Stimulated activated CD8-positive, alpha-beta memory T cell treated with anti-CD3 and anti-CD28 coated beads, Interleukin-12 subunit alpha, Interleukin-12 subunit beta, amount 100 ng/mL, for 4 hours (primary cell): Measurements from ENCODE around the gene NBDY.
"Not testable (repeated sequence)": the region's sequence is repeated elsewhere in the genome, so short reads cannot be mapped to it uniquely, and the experiment has no call there.

Source experiments
- DNase-seq: peaks from one replicate; pipeline ENCODE4 v3.0.0-alpha.2; 2020; ENCODE audit warnings: low read depth

Gene NBDY

DNA sequence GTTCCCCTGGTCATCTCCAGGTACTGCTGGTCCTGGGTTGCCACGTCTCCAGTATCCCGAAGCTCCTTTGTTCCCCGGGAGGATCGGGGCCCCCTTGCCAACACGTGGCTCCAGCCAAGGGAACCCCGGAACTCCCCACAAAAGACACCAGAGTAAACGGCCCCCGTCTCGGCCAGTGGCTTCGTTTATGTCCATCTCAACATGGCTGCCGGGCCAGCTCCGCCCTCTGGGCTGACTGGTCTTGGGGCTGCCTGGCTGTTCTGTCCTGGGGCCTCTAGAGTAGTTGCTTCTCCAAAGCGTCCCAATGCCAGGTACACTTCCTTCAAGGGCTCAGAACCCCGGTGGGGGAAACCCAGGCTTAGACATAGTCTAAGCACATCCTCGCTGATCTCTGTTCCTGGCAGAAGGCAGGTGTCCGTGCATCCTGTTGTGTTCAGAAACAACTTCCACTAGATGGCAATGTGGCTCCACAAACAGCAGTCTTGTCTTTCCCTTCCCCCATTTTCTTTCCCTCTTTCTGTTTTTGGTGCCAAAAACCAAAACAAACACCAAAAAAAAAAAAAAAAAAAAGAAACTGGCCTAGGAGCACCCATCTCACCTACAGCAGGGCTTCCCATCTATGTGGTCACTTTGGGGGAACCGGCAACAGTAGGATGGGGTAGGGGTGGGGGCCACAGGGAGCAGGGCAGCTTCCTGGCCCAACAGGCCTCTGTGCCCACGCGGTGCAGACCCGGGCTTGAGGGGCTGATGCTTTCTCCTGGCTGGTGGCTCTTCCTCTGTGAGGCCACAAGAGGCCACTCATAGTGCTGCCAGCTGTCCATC lies 35.3 kb downstream of the NBDY start:
- peak; percentile 50 for DNase-seq

- no peak for DNase-seq
Measured at GRCh38 chrX:56764975-56765791, 36.1 kb downstream of the NBDY start.

GRCh38 chrX:56765811-56766553 lies 36.9 kb downstream of the NBDY start:
- DNase-seq = no peak

DNA sequence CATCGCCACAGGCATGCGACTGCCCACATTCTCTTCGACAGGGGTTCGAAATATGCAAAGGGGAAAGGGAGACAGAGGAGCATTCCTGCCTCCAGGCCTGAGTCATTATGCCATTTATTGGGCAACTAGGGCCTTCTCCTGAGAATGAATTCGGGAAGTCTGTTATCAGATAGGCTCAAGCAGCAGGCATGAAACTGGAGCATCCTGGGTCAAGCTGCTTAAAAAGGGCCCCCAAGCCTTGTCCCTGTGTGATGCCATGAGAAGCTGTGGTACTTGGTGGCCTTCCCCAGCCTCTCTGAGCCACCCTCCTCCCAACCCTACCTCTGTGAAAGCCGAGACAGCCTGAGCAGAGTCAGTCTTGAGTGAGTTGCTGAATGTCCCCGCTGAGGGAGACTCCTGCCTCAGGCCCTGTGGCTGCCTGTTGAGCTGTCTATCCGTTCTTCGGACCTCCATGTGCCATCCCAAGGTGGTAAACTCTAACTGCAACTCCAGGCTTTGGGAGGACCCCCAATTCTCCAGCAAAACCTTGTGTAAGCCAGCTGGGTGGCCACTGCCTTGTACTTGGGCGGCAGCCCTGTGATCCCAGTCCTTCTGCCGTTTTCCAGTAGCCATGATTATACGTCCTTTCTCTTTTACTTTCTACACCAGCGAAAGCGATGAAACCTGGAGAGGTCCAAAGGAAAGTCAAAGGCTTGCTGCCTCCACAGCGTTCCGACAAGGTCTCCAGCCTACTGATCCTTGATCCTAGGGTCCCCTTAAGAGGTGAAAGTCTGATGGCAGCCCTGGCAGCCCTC lies 37.7 kb downstream of the NBDY start:
- no peak for DNase-seq

GRCh38 chrX:56767348-56768119 lies 38.5 kb downstream of the NBDY start:
- DNase-seq = peak; percentile 18

- DNase-seq = not testable (repeated sequence)
Measured at GRCh38 chrX:56768120-56768660, 39.1 kb downstream of the NBDY start.

DNA sequence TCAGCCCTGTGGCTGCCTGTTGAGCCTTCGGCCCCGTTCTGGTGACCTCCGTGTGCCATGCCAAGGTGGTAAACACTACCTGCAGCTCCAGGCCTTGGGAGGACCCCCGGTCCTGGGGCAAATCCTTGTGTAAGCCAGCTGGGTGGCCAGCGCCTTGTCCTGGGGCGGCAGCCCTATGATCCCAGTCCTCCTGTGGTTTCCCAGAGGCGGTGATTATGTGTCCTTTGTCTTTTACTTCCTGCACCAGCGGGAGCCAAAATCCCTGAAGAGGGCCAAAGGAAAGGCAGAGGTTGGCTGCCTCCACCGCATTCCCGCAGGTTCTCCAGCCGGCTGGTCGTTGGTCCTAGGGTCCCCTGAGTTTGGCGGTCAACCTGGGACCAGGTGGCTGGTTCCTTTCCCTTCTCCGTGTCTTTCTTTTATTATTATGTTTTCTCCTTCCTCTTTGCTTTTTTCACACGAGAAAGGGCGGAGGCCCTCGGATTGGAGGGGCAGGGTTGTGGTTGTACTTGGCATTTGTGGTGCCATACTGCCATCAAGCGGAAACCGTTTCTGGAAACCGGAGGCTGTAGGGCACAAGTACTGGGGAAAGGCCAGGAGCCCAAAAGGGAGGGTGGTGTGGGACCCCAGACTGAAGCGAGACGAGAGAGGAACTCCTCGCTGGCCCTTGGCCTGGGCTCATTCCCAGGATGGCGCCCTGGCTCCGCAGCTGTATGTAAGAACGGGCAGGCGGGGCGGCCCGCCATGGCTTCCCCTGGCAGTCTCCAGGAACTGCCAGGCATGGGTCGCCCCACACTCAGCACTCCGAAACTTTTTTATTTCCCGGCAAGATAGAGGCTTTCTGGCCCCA lies 43.9 kb downstream of the NBDY start:
- not testable (repeated sequence) for DNase-seq

GRCh38 chrX:56773522-56774060 lies 44.5 kb downstream of the NBDY start:
- DNase-seq = not testable (repeated sequence)

DNA sequence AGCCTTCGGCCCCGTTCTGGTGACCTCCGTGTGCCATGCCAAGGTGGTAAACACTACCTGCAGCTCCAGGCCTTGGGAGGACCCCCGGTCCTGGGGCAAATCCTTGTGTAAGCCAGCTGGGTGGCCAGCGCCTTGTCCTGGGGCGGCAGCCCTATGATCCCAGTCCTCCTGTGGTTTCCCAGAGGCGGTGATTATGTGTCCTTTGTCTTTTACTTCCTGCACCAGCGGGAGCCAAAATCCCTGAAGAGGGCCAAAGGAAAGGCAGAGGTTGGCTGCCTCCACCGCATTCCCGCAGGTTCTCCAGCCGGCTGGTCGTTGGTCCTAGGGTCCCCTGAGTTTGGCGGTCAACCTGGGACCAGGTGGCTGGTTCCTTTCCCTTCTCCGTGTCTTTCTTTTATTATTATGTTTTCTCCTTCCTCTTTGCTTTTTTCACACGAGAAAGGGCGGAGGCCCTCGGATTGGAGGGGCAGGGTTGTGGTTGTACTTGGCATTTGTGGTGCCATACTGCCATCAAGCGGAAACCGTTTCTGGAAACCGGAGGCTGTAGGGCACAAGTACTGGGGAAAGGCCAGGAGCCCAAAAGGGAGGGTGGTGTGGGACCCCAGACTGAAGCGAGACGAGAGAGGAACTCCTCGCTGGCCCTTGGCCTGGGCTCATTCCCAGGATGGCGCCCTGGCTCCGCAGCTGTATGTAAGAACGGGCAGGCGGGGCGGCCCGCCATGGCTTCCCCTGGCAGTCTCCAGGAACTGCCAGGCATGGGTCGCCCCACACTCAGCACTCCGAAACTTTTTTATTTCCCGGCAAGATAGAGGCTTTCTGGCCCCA lies 49.3 kb downstream of the NBDY start:
- not testable (repeated sequence) for DNase-seq

GRCh38 chrX:56778924-56779468 lies 50.0 kb downstream of the NBDY start:
- not testable (repeated sequence) for DNase-seq

- not testable (repeated sequence) for DNase-seq
Measured at GRCh38 chrX:56780681-56781649, 51.9 kb downstream of the NBDY start.

DNA sequence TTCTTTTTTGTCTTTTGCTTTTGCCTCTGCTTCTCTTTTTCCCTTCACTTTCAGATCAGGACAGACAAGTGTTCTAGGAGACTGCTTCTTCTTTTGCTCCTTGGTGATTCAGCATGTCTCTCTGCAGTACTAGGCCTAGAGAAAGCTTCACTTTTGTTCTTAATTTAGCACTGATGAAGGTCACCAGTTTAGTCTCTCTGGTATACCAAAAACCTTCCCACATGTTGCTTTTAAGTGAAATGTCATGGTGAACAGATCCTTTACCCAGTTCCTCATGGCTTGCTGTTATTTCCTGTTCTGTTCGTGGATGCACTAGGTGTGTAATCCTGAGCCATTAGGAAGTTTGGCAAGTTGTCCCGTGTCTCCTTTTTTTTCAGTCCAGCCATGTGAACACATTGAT lies 53.3 kb downstream of the NBDY start:
- no peak for DNase-seq

- no peak for DNase-seq
Measured at GRCh38 chrX:56782791-56783449, 53.9 kb downstream of the NBDY start.

- peak; percentile 58 for DNase-seq
Measured at GRCh38 chrX:56783450-56783831, 54.4 kb downstream of the NBDY start.

DNA sequence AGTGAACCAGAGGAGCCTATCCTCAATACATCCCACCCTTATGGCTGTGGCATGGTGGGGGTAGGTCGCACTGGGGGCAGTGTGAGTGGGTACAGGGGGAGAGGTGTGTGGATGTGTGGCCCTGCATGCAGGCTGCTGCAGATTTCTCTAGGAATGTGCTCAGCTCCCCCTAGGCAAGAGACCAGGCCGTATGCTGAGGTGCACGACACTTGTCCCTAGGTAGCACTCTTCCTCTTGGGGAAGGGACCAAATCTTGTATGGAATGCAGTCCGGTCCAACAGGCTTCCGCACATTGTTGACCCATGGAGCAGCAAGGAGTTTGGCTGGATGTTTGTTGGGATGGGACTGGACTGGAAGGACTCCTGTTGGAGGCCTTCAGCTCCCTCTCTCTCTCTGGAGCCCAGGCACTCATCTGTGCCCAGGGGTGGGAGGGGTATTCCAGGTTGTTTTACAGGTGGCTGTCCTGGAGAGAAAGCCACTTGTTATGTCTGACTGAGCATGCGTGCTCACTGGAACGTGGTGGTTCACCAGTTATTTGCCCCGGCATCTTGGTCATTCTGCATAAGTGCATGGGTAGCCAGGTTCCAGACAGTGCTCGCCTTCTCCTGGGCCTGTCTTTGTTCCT lies 55.1 kb downstream of the NBDY start:
- no peak for DNase-seq

DNA sequence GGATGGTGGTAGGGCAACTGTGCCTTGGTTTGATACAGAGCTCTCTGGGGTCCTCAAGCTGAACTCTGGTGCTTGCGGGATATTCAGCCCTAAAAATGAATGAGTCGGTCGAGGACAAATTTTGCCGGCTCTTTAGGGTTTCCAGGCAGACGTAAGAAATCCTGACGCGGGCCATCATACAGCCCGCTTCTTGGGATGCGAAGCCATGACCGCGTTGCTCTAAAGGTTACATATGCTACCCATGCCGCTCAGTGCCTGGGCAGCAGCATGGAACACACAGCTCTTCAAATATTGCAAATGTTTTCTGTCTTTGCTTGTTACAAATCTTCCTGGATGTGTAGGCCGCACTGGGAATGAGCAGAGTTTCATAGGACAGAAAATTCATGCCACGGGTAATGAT lies 55.6 kb downstream of the NBDY start:
- DNase-seq = no peak
